Transverse colon (tissue), 4 donors: ENCODE data around the gene ALDH1A1.

ENCODE experiments used
- POLR2A ChIP-seq: fragments of 450-650 bp; IDR thresholded peaks from one replicate; pipeline ENCODE4 v1.6.1; 2016; ENCODE audit warnings: antibody characterized with exemption, mild to moderate bottlenecking, moderate library complexity
- POLR2AphosphoS5 ChIP-seq, 3 donors: sonication (generic); formaldehyde crosslinking; IDR thresholded peaks; one replicate each; pipeline ENCODE4 v1.6.1; 2016; ENCODE audit warnings: antibody characterized with exemption in 3 of 3
- TF ChIP-seq, protein P1 (sequence below), 5 experiments: fragments of 200-600 bp in 3 of 5; fragments of 450-650 bp in 2 of 5; sonication (generic) in 3 of 5; IDR thresholded peaks; 1 replicate in 2 of 5; 2 replicates in 3 of 5; pipeline ENCODE4 v1.5.1; 2016 to 2017; ENCODE audit warnings: antibody characterized with exemption in 5 of 5, inconsistent platforms in 3 of 5, mild to moderate bottlenecking in 2 of 5, moderate library complexity in 1 of 5

DNA sequence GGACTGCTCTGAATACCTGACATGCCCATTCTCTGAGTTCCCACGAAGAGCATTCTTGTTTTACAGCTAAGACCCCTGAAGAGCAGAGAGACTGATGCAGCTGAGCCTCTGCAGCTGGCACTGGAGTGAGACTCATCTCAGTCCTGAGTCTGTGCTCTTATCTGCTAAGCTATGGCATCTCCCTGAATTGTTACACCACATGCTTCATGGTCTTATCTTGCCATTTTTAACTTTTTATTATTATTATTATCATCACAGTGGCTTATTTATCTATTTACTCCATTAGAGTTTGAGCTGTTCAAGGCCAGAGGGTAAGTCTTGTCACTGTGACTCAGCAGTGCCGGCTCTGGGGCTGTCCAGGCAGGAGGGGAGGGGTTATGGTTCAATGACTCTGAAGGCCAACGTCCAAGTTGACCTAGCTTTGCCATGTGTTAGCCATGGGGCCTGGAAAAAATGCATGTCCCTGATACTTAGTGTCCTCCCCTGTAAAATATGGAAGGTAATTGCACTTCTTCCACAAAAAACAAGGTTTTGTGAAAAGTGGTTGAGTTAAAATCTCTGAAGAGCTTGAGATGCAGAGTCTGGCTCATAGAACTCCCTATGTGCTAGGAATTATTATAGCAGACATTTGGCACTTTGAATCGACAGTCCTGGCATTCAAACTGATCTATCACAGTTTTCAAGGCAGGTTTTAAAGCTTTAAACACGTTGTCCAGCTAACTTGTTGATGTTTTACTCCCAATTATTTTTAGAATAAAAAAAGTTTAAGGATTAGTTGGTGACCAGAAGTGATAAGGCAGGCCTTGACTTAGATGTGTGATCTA lies 94.6 kb downstream of the ALDH1A1 start:
- TF ChIP-seq, protein P1, sequence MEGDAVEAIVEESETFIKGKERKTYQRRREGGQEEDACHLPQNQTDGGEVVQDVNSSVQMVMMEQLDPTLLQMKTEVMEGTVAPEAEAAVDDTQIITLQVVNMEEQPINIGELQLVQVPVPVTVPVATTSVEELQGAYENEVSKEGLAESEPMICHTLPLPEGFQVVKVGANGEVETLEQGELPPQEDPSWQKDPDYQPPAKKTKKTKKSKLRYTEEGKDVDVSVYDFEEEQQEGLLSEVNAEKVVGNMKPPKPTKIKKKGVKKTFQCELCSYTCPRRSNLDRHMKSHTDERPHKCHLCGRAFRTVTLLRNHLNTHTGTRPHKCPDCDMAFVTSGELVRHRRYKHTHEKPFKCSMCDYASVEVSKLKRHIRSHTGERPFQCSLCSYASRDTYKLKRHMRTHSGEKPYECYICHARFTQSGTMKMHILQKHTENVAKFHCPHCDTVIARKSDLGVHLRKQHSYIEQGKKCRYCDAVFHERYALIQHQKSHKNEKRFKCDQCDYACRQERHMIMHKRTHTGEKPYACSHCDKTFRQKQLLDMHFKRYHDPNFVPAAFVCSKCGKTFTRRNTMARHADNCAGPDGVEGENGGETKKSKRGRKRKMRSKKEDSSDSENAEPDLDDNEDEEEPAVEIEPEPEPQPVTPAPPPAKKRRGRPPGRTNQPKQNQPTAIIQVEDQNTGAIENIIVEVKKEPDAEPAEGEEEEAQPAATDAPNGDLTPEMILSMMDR (IDR thresholded peaks at IDR 0.05), result no peak
- no peak for TF ChIP-seq POLR2A
- no peak for TF ChIP-seq POLR2AphosphoS5 (IDR thresholded peaks at IDR 0.05)
